Natural killer cell treated with Interleukin-12 subunit alpha and Interleukin-12 subunit beta and Interleukin-15 and Interleukin-18, amount 100 ng/mL, for 72 hours (primary cell): ENCODE data around the gene EPS8L2. TPM values are rescaled to one million over a fixed set of nuclear protein-coding genes. Genes with fewer than 3 reads are reported as not detected.

Source experiments
- ATAC-seq, 2 donors: fragments of 150-1000 bp; cut with Tn5 transposase in 1 of 2; sonication (Bioruptor Pico), chemical (Tn5 transposase) in 1 of 2; 2 replicates each; pipeline ENCODE4 v1.10.0; 2021
- DNase-seq: peaks from one replicate; pipeline ENCODE4 v3.0.0; 2022; ENCODE audit warnings: low spot score
- H3K27ac Mint-ChIP-seq, 2 donors: 1 replicate in 1 of 2; 2 replicates in 1 of 2; pipeline ENCODE4 v1.8.0; 2022; ENCODE audit warnings: mixed read lengths in 2 of 2, mild to moderate bottlenecking in 1 of 2, moderate library complexity in 1 of 2
- H3K27me3 Mint-ChIP-seq, 2 donors: 1 replicate in 1 of 2; 2 replicates in 1 of 2; pipeline ENCODE4 v1.8.0; 2022; ENCODE audit warnings: mixed read lengths in 2 of 2
- H3K36me3 Mint-ChIP-seq: one replicate; pipeline ENCODE4 v1.8.0; 2022; ENCODE audit warnings: mixed read lengths
- H3K4me1 Mint-ChIP-seq, 2 donors: 1 replicate in 1 of 2; 2 replicates in 1 of 2; pipeline ENCODE4 v1.8.0; 2022; ENCODE audit warnings: low read depth in 2 of 2, mixed read lengths in 2 of 2, mild to moderate bottlenecking in 1 of 2
- H3K4me3 Mint-ChIP-seq: one replicate; pipeline ENCODE4 v1.8.0; 2022; ENCODE audit warnings: mixed read lengths
- H3K9me3 Mint-ChIP-seq: 2 replicates; pipeline ENCODE4 v1.8.0; 2022; ENCODE audit warnings: mixed read lengths
- total RNA-seq, 2 donors: library from RNA; stranded (reverse); gene quantifications; one replicate each; pipeline ENCODE4 v1.2.3, GENCODE V29; 2022

The EPS8L2 gene
- total RNA-seq, 2 donors from 2014 or later: 2.9 to 13.0 TPM

DNA sequence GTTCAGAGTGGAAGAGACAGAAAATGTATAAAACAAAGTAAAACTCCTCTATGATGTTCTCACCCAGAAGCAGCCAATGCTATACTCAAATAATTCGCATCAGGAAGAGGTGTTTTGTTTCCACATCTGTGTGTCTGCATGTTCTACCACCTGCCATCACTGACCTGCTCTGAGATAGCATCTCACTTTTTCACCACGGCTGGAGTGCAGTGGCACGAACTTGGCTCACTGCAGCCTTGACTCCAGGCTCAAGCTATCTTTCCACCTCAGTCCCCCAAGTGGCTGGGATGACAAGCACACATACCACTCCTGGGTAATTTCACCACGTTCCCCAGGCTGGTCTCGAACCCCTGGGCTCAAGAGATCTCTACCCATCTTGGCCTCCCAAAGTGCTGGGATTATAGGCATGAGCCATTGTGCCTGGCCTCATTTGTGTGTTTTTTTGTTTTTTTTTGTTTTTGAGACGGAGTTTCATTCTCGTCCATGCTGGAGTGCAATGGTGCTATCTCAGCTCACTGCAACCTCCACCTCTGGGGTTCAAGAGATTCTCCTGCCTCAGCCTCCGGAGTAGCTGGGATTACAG lies 55.6 kb downstream of the EPS8L2 start:
- Mint-ChIP-seq H3K36me3 (no peaks in the 10 kb centered on the region), H3K27me3 (no peaks in the 10 kb centered on the region), H3K9me3 (no peaks in the 10 kb centered on the region), H3K27ac (no peak overlapping the region), H3K4me1 (no peaks in the 10 kb centered on the region), H3K4me3 (no peak overlapping the region)
- DNase-seq (no peak), ATAC-seq (no peak)

DNA sequence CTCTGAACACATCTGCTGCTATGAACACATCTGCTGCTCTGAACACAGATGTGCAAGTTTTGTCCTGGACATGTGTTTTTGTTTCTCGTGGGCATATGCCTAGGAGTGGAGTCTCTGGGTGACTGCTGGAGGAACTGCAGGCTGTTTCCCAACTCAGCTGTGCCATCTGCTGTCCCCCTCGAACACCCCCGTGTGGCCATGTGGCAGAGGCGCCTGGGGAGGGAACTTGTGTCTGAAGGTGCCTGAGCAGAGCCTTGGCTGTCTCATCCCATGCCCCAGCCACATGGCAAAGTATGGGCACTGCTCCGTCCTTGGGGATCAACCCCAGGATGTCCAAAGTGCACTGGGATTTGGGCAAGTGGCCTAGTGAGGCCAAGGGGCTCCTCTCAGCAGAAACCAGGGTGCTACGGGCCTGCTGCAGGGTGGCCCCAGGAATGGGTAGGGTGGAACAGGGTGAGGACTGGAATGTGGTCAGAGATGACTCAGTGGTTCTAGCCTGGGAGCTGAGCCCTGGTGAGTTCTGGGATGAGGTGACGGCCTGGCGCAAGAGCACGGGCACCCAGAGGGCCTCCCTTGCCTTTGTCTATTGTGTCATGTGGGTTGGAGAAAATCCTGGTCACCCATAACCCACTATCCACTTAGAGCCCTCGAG lies 56.5 kb downstream of the EPS8L2 start:
- H3K27me3 Mint-ChIP-seq: no peaks in the 10 kb centered on the region
- DNase-seq (peak; percentile 45), ATAC-seq (no peak)
- H3K4me3 Mint-ChIP-seq: no peak overlapping the region
- H3K9me3 Mint-ChIP-seq: no peaks in the 10 kb centered on the region
- no peaks in the 10 kb centered on the region for H3K36me3 Mint-ChIP-seq
- H3K4me1 Mint-ChIP-seq: no peaks in the 10 kb centered on the region
- H3K27ac Mint-ChIP-seq: no peak overlapping the region

DNA sequence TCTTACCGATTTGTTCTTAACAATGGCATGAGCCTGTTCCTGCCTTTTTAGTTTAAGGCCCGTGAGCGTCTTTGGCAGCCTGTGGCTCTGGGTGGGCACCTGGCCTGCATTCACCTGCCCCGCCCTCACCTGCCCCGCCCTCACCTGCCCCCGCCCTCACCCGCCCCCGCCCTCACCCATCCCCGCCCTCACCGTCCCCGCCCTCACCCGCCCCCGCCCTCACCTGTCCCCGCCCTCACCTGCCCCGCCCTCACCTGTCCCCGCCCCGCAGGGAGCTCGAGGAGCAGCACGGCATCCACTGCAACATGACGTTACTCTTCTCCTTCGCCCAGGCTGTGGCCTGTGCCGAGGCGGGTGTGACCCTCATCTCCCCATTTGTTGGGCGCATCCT lies 57.0 kb downstream of the EPS8L2 start:
- ATAC-seq (no peak), DNase-seq (no peak)
- Mint-ChIP-seq H3K4me3 (no peak overlapping the region), H3K9me3 (no peaks in the 10 kb centered on the region), H3K36me3 (no peaks in the 10 kb centered on the region), H3K27me3 (no peaks in the 10 kb centered on the region), H3K27ac (no peak overlapping the region), H3K4me1 (no peaks in the 10 kb centered on the region)

DNA sequence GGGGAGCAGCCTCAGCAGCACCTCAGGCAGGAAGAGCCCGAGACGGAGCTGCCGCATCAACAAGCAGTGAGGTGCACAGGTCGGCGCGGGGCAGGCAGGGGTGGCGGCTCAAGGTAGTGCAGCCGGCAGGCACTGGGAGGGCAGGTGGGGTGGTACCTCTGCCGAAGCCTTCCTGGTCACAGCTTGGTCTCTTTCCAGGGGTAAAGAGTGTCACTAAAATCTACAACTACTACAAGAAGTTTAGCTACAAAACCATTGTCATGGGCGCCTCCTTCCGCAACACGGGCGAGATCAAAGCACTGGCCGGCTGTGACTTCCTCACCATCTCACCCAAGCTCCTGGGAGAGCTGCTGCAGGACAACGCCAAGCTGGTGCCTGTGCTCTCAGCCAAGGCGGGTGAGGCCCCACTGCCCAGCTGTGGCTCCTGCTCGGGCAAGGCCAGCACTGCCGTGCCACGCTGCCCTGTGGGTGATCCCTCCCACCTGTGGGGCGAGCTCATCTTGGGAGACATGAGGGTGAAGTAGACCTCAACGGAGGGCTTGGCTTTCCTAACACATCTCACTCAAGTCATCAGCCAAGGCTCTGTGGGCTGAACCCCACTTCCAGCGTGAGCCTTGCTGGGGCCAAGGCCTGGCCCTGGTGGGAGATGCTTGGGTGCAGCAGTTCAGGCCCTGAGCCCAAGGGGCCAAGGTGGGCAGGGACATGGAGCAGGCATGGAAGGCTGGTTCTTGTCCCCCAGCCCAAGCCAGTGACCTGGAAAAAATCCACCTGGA lies 57.7 kb downstream of the EPS8L2 start:
- Mint-ChIP-seq H3K9me3 (no peaks in the 10 kb centered on the region), H3K36me3 (no peaks in the 10 kb centered on the region), H3K27me3 (no peaks in the 10 kb centered on the region), H3K4me3 (no peak overlapping the region), H3K4me1 (no peaks in the 10 kb centered on the region), H3K27ac (no peak overlapping the region)
- no peak for ATAC-seq
- peak; percentile 37 for DNase-seq

DNA sequence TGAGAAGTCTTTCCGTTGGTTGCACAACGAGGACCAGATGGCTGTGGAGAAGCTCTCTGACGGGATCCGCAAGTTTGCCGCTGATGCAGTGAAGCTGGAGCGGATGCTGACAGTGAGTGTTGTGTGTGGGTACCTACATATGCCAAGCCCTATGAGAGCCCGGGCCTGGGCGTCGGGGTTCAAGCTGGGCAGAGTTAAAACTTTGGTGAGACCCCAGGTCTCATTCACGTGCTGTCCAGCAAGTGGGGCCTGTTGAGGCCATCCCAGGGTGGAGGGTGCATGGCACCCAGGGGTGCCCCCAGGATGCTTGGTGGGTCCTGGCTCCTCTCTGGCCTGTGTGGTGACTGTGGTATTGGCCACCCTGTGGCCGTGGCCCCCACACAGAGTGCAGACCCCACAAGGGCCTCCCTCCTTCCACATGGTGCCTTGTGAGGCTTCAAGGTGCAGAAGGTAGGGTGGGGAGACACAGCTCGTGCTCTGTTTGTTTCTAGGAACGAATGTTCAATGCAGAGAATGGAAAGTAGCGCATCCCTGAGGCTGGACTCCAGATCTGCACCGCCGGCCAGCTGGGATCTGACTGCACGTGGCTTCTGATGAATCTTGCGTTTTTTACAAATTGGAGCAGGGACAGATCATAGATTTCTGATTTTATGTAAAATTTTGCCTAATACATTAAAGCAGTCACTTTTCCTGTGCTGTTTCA lies 58.4 kb downstream of the EPS8L2 start:
- DNase-seq: peak; percentile 37
- no peak for ATAC-seq
- no peaks in the 10 kb centered on the region for H3K36me3 Mint-ChIP-seq
- H3K27me3 Mint-ChIP-seq: no peaks in the 10 kb centered on the region
- no peak overlapping the region for H3K27ac Mint-ChIP-seq
- H3K9me3 Mint-ChIP-seq: no peaks in the 10 kb centered on the region
- no peak overlapping the region for H3K4me3 Mint-ChIP-seq
- H3K4me1 Mint-ChIP-seq: no peaks in the 10 kb centered on the region

DNA sequence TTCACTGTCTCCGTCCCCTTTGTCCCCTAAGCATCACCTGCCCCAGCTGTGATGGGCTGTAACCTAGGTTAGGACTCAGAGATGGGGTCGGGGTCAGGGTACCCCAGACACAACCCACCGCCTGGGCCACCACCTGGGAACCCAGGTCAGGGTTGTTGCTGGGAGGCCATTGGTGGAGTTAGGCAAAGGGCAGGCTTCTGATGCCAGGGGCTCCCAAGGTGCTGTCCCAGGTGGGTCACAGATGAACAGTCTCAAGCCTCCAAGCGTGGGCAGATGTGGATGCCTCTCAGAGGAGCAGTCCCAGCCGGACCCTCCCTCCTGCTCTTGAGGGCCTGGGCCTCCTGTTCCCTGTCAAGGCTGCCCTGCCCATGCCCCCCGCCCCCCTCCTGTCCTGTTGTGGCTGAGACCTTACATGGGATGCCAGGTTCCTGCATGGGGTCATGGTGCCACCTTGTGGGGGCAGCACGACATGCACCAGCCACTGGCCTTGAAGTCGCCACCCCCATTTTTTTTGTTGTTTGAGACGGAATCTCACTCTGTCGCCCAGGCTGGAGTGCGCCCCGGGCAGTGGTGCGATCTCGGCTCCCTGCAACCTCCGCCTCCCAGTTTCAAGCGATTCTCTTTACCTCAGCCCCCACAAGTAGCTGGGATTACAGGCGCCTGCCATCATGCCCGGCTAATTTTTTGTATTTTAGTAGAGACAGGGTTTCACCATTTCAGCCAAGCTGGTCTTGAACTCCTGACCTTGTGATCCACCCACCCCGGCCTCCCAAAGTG lies 59.2 kb downstream of the EPS8L2 start:
- DNase-seq (peak; percentile 63), ATAC-seq (peak; percentile 66 to 71)
- H3K36me3 Mint-ChIP-seq: no peaks in the 10 kb centered on the region
- no peaks in the 10 kb centered on the region for H3K4me1 Mint-ChIP-seq
- H3K4me3 Mint-ChIP-seq: no peak overlapping the region
- H3K9me3 Mint-ChIP-seq: no peaks in the 10 kb centered on the region
- no peaks in the 10 kb centered on the region for H3K27me3 Mint-ChIP-seq
- no peak overlapping the region for H3K27ac Mint-ChIP-seq

DNA sequence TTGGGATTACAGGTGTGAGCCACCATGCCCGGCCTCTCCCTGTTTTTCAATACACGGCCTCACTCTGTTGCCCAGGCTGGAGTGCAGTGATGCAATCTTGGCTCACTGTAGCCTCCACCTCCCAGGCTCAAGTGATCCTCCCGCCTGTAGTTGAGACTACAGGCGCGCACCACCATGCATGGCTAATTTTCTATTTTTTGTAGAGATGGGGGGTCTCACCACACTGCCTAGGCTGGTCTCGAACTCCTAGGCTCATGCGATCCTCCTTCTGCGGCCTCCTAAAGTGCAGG lies 59.7 kb downstream of the EPS8L2 start:
- Mint-ChIP-seq H3K4me3 (no peak overlapping the region), H3K36me3 (no peaks in the 10 kb centered on the region), H3K27ac (no peak overlapping the region), H3K4me1 (no peaks in the 10 kb centered on the region), H3K27me3 (no peaks in the 10 kb centered on the region), H3K9me3 (no peaks in the 10 kb centered on the region)
- ATAC-seq (no peak), DNase-seq (peak; percentile 16)

DNA sequence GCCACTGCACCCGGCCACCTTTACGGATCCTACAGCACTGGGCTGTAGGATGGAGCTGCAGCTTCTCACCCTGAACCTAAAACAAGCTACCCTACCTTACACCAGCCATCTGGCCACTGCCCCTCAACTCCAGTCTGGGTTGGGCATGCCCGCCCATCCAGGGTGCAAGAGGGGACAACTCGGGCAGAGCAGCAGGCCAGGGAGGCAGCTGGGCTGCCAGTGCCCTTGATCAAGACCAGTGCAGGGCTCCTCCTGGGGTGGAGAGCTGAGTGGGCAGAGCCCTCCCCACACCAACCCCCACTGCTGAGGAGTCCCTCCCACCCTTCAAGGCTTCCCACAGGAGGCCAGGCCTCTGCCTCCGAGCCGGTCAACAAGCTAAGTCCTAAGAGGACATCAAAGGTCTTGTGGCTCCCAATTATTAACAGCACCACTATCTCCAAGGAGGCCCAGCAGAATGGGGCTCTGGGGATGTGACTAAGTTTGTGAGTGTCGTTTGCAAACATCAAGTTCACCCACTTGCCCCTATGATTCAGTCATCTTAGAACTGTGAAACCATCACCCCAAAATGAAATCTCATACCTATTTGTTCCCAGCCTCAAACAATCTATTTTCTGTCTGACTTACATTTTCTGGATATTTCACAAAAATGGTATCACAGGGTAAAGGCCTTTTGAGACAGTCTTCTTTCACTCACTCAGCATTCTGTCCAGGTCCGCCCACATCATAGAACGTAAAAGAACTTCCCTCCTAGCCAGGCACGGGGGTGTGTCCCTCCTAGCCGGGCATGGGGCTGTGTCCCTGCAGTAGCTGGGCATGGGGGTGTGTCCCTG lies 60.3 kb downstream of the EPS8L2 start:
- DNase-seq (peak; percentile 34), ATAC-seq (no peak)
- Mint-ChIP-seq H3K4me1 (no peaks in the 10 kb centered on the region), H3K4me3 (no peak overlapping the region), H3K27me3 (no peaks in the 10 kb centered on the region), H3K36me3 (no peaks in the 10 kb centered on the region), H3K27ac (no peak overlapping the region), H3K9me3 (no peaks in the 10 kb centered on the region)

DNA sequence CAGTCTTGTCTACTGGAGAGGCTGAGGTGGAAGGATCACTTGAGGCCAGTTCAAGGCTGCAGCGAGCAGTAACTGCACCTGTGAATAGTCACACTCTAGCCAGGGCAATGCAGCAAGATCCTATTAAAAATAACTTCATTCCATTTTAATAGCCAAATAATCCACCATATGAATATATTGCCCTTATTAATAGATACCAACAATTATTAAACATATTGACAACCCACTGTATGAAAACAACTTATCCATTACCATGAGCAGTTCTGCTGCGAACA lies 60.8 kb downstream of the EPS8L2 start:
- no peak overlapping the region for H3K27ac Mint-ChIP-seq
- no peaks in the 10 kb centered on the region for H3K27me3 Mint-ChIP-seq
- no peak overlapping the region for H3K4me3 Mint-ChIP-seq

DNA sequence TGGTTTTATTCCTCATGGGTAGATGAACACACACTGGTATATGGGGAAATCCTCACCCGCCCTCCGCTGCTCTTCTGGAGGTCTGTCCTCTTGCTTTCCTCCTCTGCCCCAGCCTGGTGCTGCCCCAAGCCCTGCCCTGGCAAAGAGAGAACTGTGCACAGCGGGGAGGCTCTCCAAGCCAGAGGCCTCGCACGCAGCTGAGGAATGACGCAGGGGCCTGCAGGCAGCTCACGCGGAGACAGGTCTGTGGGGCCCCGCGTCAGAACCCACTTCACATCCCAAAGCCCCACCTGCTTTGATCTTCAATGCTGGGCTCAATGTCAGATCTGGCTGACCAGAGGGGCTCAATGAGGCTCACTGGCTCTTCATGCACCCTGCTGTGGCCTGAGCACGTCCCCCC lies 61.2 kb downstream of the EPS8L2 start:
- DNase-seq: no peak
- no peaks in the 10 kb centered on the region for H3K9me3 Mint-ChIP-seq
- H3K27me3 Mint-ChIP-seq: no peaks in the 10 kb centered on the region
- no peak overlapping the region for H3K27ac Mint-ChIP-seq
- H3K4me1 Mint-ChIP-seq: no peaks in the 10 kb centered on the region
- no peaks in the 10 kb centered on the region for H3K36me3 Mint-ChIP-seq
- ATAC-seq: no peak
- H3K4me3 Mint-ChIP-seq: no peak overlapping the region

More for the DNA sequence above, 60.8 kb downstream of the EPS8L2 start:
- Mint-ChIP-seq H3K4me1 (no peaks in the 10 kb centered on the region), H3K9me3 (no peaks in the 10 kb centered on the region), H3K36me3 (no peaks in the 10 kb centered on the region)
- no peak for DNase-seq
- no peak for ATAC-seq

DNA sequence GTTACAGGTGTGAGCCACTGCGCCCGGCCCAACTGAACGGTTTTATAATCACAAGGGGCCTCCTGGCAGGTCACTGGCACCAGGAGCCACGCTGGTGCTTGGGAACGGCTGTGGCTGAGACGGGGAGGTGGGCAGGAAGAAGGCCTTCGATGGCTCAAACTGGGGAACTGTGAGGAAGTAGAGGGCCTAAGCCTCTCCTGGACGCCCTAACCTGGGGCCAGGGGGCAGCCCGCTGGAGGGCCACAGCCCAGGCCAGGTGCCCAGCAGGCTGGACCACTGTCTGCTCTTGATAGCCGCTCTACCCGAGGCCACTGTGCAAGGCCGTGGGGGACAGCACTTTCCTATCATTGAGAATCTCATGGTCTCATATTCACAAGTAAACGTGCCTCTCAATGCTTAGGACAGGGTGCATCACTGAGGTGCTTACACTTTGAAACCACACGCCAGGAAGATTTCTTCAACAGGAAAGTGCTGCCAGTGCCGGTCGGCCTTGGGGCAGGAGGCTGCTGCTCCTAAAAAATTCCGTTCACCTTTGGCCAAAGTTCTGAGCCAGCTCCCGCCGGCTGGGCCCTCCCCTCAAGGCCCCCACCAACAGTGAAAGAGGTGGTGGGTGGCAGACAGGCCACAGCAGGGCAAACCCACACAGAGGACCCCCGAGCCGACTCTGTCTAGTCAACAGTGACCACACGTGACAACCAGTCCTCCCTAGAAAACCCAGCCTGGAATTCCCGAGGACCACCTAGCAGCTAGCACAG lies 64.0 kb downstream of the EPS8L2 start:
- DNase-seq (no peak), ATAC-seq (no peak)
- Mint-ChIP-seq H3K4me1 (peaks cover 0 to 4% of the 10 kb centered on the region in 2 donors), H3K27me3 (no peaks in the 10 kb centered on the region), H3K9me3 (no peaks in the 10 kb centered on the region), H3K27ac (no peak overlapping the region), H3K36me3 (no peaks in the 10 kb centered on the region), H3K4me3 (no peak overlapping the region)

DNA sequence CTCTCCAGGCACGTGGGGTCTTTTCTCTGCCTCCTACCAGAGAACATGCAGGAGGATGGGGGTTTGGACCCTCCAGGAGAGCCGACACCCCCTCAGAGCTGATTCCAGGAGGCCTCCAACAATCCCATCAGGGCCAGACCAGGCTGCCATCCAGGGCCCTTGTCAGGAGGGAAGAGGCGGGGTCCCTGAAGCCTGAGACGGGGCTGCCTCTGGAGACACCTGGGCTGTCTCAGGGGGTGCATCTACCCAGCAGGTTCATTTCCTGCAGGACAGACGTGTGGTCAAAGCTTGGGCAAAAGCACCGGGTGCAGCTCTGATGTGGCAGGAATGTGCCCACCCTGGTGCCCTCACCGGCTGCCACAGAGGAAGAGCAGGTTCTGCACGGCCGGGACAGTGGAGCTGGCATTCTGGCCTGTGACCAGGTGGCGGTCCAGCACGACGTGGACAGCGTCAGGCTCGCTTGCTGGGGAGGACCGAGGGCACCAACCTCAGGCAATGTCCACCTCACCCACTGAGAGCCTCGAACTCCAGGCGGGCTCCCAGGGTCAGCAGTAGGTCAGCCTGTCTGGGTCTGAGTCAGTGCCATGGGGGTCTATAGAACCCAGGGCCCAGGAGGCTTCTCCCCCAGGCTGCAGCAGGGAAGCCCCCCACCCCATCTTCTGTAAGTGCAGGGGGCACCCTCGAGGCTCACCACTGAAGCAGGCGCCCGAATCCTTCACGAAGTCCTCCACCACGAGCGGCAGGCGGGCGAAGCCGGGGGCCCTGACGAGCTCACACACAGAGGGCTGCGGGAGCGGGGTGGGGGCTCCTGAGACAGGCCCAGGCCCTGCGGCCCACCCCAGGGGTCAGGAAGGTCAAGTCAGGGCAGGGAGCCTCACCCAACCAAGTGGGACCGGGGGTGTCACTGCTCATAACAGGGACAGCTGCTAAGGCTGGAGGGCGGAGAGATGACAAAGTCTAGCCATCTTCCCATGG lies 64.9 kb downstream of the EPS8L2 start:
- Mint-ChIP-seq H3K27ac (no peak overlapping the region), H3K4me3 (no peak overlapping the region), H3K27me3 (no peaks in the 10 kb centered on the region), H3K4me1 (peaks cover 0 to 8% of the 10 kb centered on the region in 2 donors), H3K9me3 (no peaks in the 10 kb centered on the region), H3K36me3 (no peaks in the 10 kb centered on the region)
- DNase-seq (no peak), ATAC-seq (no peak)
